ENCODE data around the gene TMEM207. TPM values are rescaled to one million over a fixed set of nuclear protein-coding genes. Genes with fewer than 3 reads are reported as not detected.

TMEM207 gene
- total and polyA plus RNA-seq, 2 of the 4 experiments (the other 2 are of a cell fraction), result not detected

- ChIA-PET CTCF (no interaction called here), POLR2A (ENCODE audit: unreplicated experiment) (no interaction called here)
- in situ Hi-C loops (cut with MboI; ENCODE audit: low sequenced_read_pairs), result no loop called here
Measured at GRCh38 chr3:190456770-190457169, 7.1 kb upstream of the TMEM207 start.

More at GRCh38 chr3:190456770-190457169, 7.1 kb upstream of the TMEM207 start:
- no peak overlapping the region for H4K8ac ChIP-seq (ENCODE audit: low read depth in 2 of 2, low read length in 2 of 2)
- no peak overlapping the region for H3K27ac ChIP-seq (ENCODE audit: insufficient read depth, low read length)
- no peak overlapping the region for H2BK20ac ChIP-seq (ENCODE audit: low read depth, low read length)
- no peak overlapping the region for H2BK5ac ChIP-seq (ENCODE audit: low read depth, low read length, poor library complexity, severe bottlenecking)
- intact Hi-C loops (cut with micrococcal nuclease) (no loop called here), dilution Hi-C loops (cut with HindIII; ENCODE audit: low sequenced_read_pairs, unreplicated experiment) (no loop called here)
- H3K23ac ChIP-seq (ENCODE audit: low read depth, low read length), result no peak overlapping the region
- H3K9ac ChIP-seq (ENCODE audit: low read depth, low read length), result no peak overlapping the region
- no peak overlapping the region for H4K5ac ChIP-seq (ENCODE audit: low read depth, low read length)
- H3K27me3 ChIP-seq (ENCODE audit: control insufficient read depth, insufficient read depth, low read length), result no peaks in the 10 kb centered on the region
- H2BK120ac ChIP-seq (ENCODE audit: low read depth, low read length), result no peak overlapping the region
- no peak overlapping the region for H2AFZ ChIP-seq (replicated peaks; ENCODE audit: low read length, poor library complexity)
- no peak overlapping the region for H3K56ac ChIP-seq (ENCODE audit: extremely low read depth, insufficient read depth, low read length)
- TF ChIP-seq BHLHE40 (IDR thresholded peaks at IDR 0.05; ENCODE audit: low read depth, low read length) (no peak), RFX5 (IDR thresholded peaks at IDR 0.05; ENCODE audit: low read depth, low read length) (no peak), USF2 (IDR thresholded peaks at IDR 0.05; ENCODE audit: low read depth, low read length) (no peak), MAFK (IDR thresholded peaks at IDR 0.05; ENCODE audit: low read depth, low read length) (no peak), FOS (IDR thresholded peaks at IDR 0.05; ENCODE audit: low read depth, low read length) (no peak), SMC3 (IDR thresholded peaks at IDR 0.05; ENCODE audit: low read depth, low read length) (no peak), CEBPB (IDR thresholded peaks at IDR 0.05; ENCODE audit: low read depth, low read length) (no peak), CHD1 (IDR thresholded peaks at IDR 0.05; ENCODE audit: low read depth, low read length) (no peak), CTCF (conservative IDR thresholded peaks at IDR 0.05; ENCODE audit: low read depth, low read length) (no peak), MXI1 (IDR thresholded peaks at IDR 0.05; ENCODE audit: borderline replicate concordance, low read depth, low read length) (no peak), RCOR1 (IDR thresholded peaks at IDR 0.05; ENCODE audit: insufficient replicate concordance, low read length) (no peak), RAD21 (IDR thresholded peaks at IDR 0.05; ENCODE audit: low read length) (no peak), ELK1 (IDR thresholded peaks at IDR 0.05; ENCODE audit: borderline replicate concordance, low read depth, low read length) (no peak), NFE2L2 (IDR thresholded peaks at IDR 0.05; ENCODE audit: low read depth, low read length) (no peak)
- H3K4me2 ChIP-seq (ENCODE audit: low read depth, low read length), result no peak overlapping the region
- H3K36me3 ChIP-seq (ENCODE audit: control insufficient read depth, insufficient read depth, low read length), result no peaks in the 10 kb centered on the region
- no peak for ATAC-seq (ENCODE audit: low read depth)
- H3K4me3 ChIP-seq (ENCODE audit: insufficient read depth, low read depth, low read length), result no peak overlapping the region
- no peaks in the 10 kb centered on the region for H3K9me3 ChIP-seq (ENCODE audit: control insufficient read depth, insufficient read depth, low read length)
- no peak overlapping the region for H2AK9ac ChIP-seq (replicated peaks; ENCODE audit: low read depth, low read length, poor library complexity)
- H2BK15ac ChIP-seq (ENCODE audit: low read depth, low read length), result no peak overlapping the region
- BruUV-seq (replicated peaks), result no TSS peak
- no peak overlapping the region for H4K91ac ChIP-seq (ENCODE audit: insufficient read depth, low read depth, low read length)
- no peak overlapping the region for H2AK5ac ChIP-seq (ENCODE audit: low read depth, low read length)
- no peaks in the 10 kb centered on the region for H3K9me1 ChIP-seq (ENCODE audit: insufficient read depth, low read length)
- no peak for DNase-seq
- no peak overlapping the region for H3K14ac ChIP-seq (replicated peaks; ENCODE audit: low read depth, low read length)
- H3K79me1 ChIP-seq (ENCODE audit: low read depth in 1 of 2, low read length in 2 of 2), result no peaks in the 10 kb centered on the region
- no peaks in the 10 kb centered on the region for H3K4me1 ChIP-seq (ENCODE audit: control insufficient read depth, insufficient read depth, low read length)
- no CpG with 5 or more reads among the region's 1 CpG for WGBS, 2 experiments (ENCODE audit: extremely low coverage in 2 of 2, insufficient read length in 1 of 2)
- no peak overlapping the region for H3K18ac ChIP-seq (ENCODE audit: low read depth, low read length)
- no peaks in the 10 kb centered on the region for H4K20me1 ChIP-seq (ENCODE audit: insufficient read depth, low read length)
- no peak overlapping the region for H3K4ac ChIP-seq (ENCODE audit: low read depth, low read length)
